ENCODE data around the gene ABHD2.

The ABHD2 gene

DNA sequence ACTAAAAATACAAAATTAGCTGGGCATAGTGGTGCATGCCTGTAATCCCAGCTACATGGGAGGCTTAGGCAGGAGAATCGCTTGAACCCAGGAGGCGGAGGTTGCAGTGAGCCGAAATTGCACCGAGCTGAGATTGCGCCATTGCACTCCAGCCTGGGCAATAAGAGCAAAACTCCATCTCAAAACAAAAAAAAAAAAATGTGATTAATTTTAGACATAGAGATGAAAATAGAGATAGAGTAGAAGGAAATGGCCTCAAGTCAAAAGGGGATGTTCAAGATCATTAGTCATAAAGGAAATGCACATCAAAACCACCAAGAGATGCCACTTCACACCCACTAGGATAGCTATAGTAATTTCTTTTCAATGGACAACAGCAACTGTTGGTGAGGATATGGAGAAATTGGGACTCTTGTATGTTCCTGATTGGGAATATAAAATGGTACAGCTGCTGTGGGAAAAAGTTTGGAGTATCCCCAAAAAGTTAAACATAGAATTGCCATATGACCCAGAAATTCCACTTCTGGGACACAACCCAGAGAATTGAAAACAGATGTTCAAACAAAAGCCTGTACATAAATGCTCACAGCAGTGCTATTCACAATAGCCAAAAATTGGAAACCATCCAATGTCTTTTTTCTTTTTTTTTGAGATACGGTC, 55.4 kb downstream of the ABHD2 start:
- DNase-seq: no peak
- Histone ChIP-seq H3K27ac (no peak overlapping the region), H3K27me3 (ENCODE audit: insufficient read depth, low read depth, severe bottlenecking) (no peaks in the 10 kb centered on the region), H3K36me3 (no peaks in the 10 kb centered on the region), H3K4me3 (ENCODE audit: low read depth, low read length) (no peak overlapping the region), H3K9me3 (ENCODE audit: severe bottlenecking) (no peaks in the 10 kb centered on the region)
- TF ChIP-seq CTCF (IDR thresholded peaks at IDR 0.05; ENCODE audit: low read depth, low read length): no peak

DNA sequence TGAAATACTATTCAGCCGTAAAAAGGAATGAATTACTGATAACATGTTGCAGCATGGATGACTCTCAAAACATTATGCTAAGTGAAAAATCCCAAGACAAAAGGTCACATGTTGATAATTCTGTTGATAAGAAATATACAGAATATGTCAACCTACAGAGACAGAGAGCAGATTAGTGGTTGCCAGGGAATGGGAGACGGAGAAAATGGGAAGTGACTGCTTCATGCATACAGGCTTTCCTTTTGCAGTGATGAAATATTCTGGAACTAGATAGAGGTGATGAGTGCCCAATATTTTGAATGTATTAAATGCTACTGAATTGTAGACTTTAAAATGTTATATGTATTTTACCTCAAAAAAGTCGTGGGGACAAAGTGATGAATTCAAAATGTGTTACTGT, 56.2 kb downstream of the ABHD2 start:
- Histone ChIP-seq H3K9me3 (ENCODE audit: severe bottlenecking) (no peaks in the 10 kb centered on the region), H3K36me3 (no peaks in the 10 kb centered on the region), H3K27me3 (ENCODE audit: insufficient read depth, low read depth, severe bottlenecking) (no peaks in the 10 kb centered on the region), H3K27ac (no peak overlapping the region), H3K4me3 (ENCODE audit: low read depth, low read length) (no peak overlapping the region)
- DNase-seq: no peak
- TF ChIP-seq CTCF (IDR thresholded peaks at IDR 0.05; ENCODE audit: low read depth, low read length): no peak

DNA sequence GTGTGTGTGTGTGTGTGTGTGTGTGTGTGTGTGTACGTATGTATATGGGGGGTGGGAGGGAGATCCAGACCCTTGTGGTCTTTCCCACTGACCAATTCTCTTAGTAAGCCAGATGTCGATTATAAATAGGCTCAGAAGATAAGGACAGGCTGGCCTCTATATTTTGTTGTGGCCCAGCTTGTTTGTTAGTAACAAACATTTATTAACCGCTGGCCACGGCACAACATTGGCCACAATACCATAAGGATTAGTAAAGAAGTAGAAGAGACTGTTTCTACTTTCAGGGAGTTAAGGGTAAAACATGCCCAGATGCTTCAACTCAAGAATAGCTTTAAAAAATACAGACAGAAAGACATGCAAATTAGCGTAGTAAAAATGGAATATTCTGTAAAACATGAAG, 58.1 kb downstream of the ABHD2 start:
- DNase-seq: no peak
- H3K27ac ChIP-seq: no peak overlapping the region
- no peak overlapping the region for H3K4me3 ChIP-seq (ENCODE audit: low read depth, low read length)
- no peaks in the 10 kb centered on the region; the same call in none of the 2 replicates for H3K36me3 ChIP-seq
- TF ChIP-seq CTCF (IDR thresholded peaks at IDR 0.05; ENCODE audit: low read depth, low read length): no peak
- H3K27me3 ChIP-seq (ENCODE audit: insufficient read depth, low read depth, severe bottlenecking): no peaks in the 10 kb centered on the region
- H3K9me3 ChIP-seq (ENCODE audit: severe bottlenecking): no peaks in the 10 kb centered on the region

DNA sequence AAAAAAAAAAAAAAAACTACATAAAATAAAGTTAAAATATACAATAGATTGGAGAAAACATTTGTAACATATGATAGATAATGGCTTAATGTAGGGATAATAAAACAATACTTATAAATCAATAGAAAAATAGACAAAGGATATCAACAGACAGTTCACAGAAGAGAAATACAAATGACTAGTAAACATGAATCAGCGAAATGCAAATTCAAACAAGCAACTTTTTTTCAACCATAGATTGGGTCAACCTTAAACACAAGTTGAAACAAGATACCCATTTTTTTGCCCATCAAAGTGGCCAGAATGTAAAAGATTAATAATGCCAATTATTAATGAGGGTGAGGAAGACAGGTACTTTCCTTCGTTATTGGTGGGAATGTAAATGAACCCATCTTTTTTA, 59.9 kb downstream of the ABHD2 start:
- no peaks in the 10 kb centered on the region for H3K27me3 ChIP-seq (ENCODE audit: insufficient read depth, low read depth, severe bottlenecking)
- no peaks in the 10 kb centered on the region for H3K9me3 ChIP-seq (ENCODE audit: severe bottlenecking)
- H3K4me3 ChIP-seq (ENCODE audit: low read depth, low read length): no peak overlapping the region
- no peak for TF ChIP-seq CTCF (IDR thresholded peaks at IDR 0.05; ENCODE audit: low read depth, low read length)
- H3K27ac ChIP-seq: no peak overlapping the region
- peaks cover 15% of the 10 kb centered on the region for H3K36me3 ChIP-seq
- DNase-seq: no peak

DNA sequence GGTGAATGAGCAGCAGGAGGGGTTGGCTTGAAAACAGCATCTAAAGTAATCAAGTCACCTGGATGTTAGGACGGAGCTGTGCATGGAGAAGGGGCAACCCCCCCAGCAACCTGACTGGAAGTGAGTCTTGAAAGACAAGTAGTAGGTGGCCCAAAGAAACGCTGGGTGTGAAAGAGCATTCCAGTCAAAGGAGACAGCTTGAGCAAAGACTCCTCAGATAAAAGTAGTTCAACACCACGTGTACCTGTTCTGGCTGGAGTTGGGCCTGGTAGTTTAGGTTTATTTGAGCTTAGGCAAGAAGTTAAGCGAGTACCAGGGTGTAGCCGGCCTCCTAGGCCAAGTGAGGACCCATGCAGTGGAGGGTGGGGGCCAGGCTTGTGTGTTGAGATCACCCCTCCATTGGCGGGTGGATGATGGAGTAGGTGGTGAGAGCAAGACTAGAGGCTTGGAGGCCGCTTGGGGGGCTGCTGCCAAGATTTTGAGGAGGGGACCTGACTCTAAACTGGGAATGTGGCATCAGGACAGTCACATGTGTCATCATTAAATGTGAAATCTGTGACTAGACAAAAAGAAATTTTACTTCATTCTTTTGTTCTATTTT, 61.3 kb downstream of the ABHD2 start:
- H3K36me3 ChIP-seq: peaks cover 24% of the 10 kb centered on the region
- no peak overlapping the region for H3K27ac ChIP-seq
- no peak overlapping the region for H3K4me3 ChIP-seq (ENCODE audit: low read depth, low read length)
- no peaks in the 10 kb centered on the region for H3K9me3 ChIP-seq (ENCODE audit: severe bottlenecking)
- no peak for DNase-seq
- H3K27me3 ChIP-seq (ENCODE audit: insufficient read depth, low read depth, severe bottlenecking): no peaks in the 10 kb centered on the region
- TF ChIP-seq CTCF (IDR thresholded peaks at IDR 0.05; ENCODE audit: low read depth, low read length): no peak

- TF ChIP-seq CTCF (IDR thresholded peaks at IDR 0.05; ENCODE audit: low read depth, low read length): no peak
- no peak overlapping the region for H3K4me3 ChIP-seq (ENCODE audit: low read depth, low read length)
- H3K9me3 ChIP-seq (ENCODE audit: severe bottlenecking): no peaks in the 10 kb centered on the region
- no peak for DNase-seq
- H3K36me3 ChIP-seq: peaks cover 27% of the 10 kb centered on the region
- no peak overlapping the region for H3K27ac ChIP-seq
- H3K27me3 ChIP-seq (ENCODE audit: insufficient read depth, low read depth, severe bottlenecking): no peaks in the 10 kb centered on the region
Observed at GRCh38 chr15:89150287-89150686, 62.0 kb downstream of the ABHD2 start.
